ENCODE results near the gene SMIM34. TPM values are rescaled to one million over a fixed set of nuclear protein-coding genes. Genes with fewer than 3 reads are reported as not detected.
"Not testable (repeated sequence)": the region's sequence is repeated elsewhere in the genome, so short reads cannot be mapped to it uniquely, and the experiment has no call there.

The SMIM34 gene
- total RNA-seq, 1 donor from 2014 or later: not detected

- intact Hi-C loops (cut with micrococcal nuclease): not testable (repeated sequence)
Measured at GRCh38 chr21:34374462-34374861, 49.3 kb downstream of the SMIM34 start.

GRCh38 chr21:34372321-34372720 lies 51.4 kb downstream of the SMIM34 start:
- intact Hi-C loops (cut with micrococcal nuclease): no loop called here

GRCh38 chr21:34369741-34370140 lies 54.0 kb downstream of the SMIM34 start:
- intact Hi-C loops (cut with micrococcal nuclease): no loop called here

Other genes with a start within 250 kb of the SMIM34 start
- gene KCNE2, start 59.9 kb downstream of the SMIM34 start, total RNA-seq: not detected in 2 replicates
- gene SMIM11, start 48.4 kb downstream of the SMIM34 start, total RNA-seq: 5.3 and 16.3 TPM in 2 replicates
- gene KCNE1, start 88.3 kb upstream of the SMIM34 start, total RNA-seq: 0.09 and 0.32 TPM in 2 replicates
- gene RCAN1, start 191.2 kb upstream of the SMIM34 start, total RNA-seq: 8.0 and 9.1 TPM in 2 replicates
- 0.11 and 0.16 TPM in 2 replicates for gene CLIC6, start 245.0 kb upstream of the SMIM34 start, total RNA-seq

Data from T-helper 2 cell treated with Interferon-gamma antibody and Interleukin-4, amounts not matched to agents 100 ng/mL and 5 ng/mL, for 36 hours (primary cell).